Lower leg skin (tissue), 4 donors: ENCODE measurements around the gene NEURL1. TPM values are rescaled to one million over a fixed set of nuclear protein-coding genes. Genes with fewer than 3 reads are reported as not detected.

ENCODE experiments used
- DNase-seq, 2 donors: peaks; one replicate each; pipeline ENCODE4 v3.0.0-alpha.2; 2019; ENCODE audit warnings: low spot score in 2 of 2
- H3K4me3 ChIP-seq: fragments of 200-600 bp; sonication (generic); 2 replicates; pipeline ENCODE4 v1.5.1; 2017; ENCODE audit warnings: mild to moderate bottlenecking, low read depth; ENCODE audit not compliant: poor library complexity, severe bottlenecking
- CTCF ChIP-seq, 3 donors: fragments of 450-650 bp; IDR thresholded peaks; one replicate each; pipeline ENCODE4 v1.5.1; 2016; ENCODE audit warnings: antibody characterized with exemption in 3 of 3, mild to moderate bottlenecking in 3 of 3, moderate library complexity in 2 of 3
- POLR2A ChIP-seq, 2 donors: fragments of 450-650 bp; IDR thresholded peaks; one replicate each; pipeline ENCODE4 v1.6.1; 2016 to 2017; ENCODE audit warnings: antibody characterized with exemption in 2 of 2, mild to moderate bottlenecking in 1 of 2, moderate library complexity in 1 of 2
- WGBS, 2 donors: methylation state at CpG; one replicate each; pipeline ENCODE4 v1.1.5; 2018; 5-methylcytosine and 5-hydroxymethylcytosine counted together
- intact Hi-C: fragments of 100-400 bp; cut with DNase I; formaldehyde crosslinking; loops from one replicate; pipeline ENCODE4 v1.15.0; 2023; ENCODE audit warnings: low total_unique reads
- total RNA-seq, 4 donors: library from RNA; depleted of rRNA; stranded (reverse); fragments of >200 nt; gene quantifications; one replicate each; pipeline ENCODE4 v1.1.0, GENCODE V29; 2016

Gene NEURL1
- total RNA-seq, 4 donors from 2014 or later, result 0.13 to 0.23 (median 0.22) TPM; not detected in 1

GRCh38 chr10:103640436-103641181, 147.1 kb downstream of the NEURL1 start:
- DNase-seq, result no peak
- WGBS, 2 donors, result 51 to 54% methylated on average over 11 of the region's 11 CpGs
- H3K4me3 ChIP-seq, result no peak overlapping the region
- intact Hi-C loops, result no loop called here
- no peak for TF ChIP-seq CTCF (IDR thresholded peaks at IDR 0.05)

- H3K4me3 ChIP-seq, result no peak overlapping the region
- DNase-seq, result no peak
- 62 to 63% methylated on average over 4 of the region's 4 CpGs for WGBS, 2 donors
- intact Hi-C loops, result no loop called here
- TF ChIP-seq POLR2A (IDR thresholded peaks at IDR 0.05) (no peak), CTCF (IDR thresholded peaks at IDR 0.05) (no peak)
Observed at GRCh38 chr10:103641326-103641725, 147.8 kb downstream of the NEURL1 start.

Other genes with a start within 250 kb of the NEURL1 start
- gene RPEL1, start 247.8 kb upstream of the NEURL1 start, total RNA-seq, result not detected
- gene INA, start 216.6 kb upstream of the NEURL1 start, total RNA-seq, result 1 to 10 TPM in 2 of 4 donors, under 1 TPM in 2; 0.30 to 2.5 (median 1.1) TPM
- 10 to 100 TPM in 1 of 4 donors, 1 to 10 TPM in 3; 5.4 to 10.9 (median 7.0) TPM for gene PCGF6, start 142.6 kb upstream of the NEURL1 start, total RNA-seq
- 1 to 10 TPM; 4.1 to 8.9 (median 6.1) TPM for gene TAF5, start 125.7 kb upstream of the NEURL1 start, total RNA-seq
- 100 to 1,000 TPM in 3 of 4 donors, 10 to 100 TPM in 1; 56.0 to 222 (median 152) TPM for gene ATP5MK, start 97.2 kb upstream of the NEURL1 start, total RNA-seq
- 10 to 100 TPM; 14.2 to 23.1 (median 20.5) TPM for gene PDCD11, start 97.1 kb upstream of the NEURL1 start, total RNA-seq
- gene CALHM2, start 41.3 kb upstream of the NEURL1 start, total RNA-seq, result 10 to 100 TPM; 13.8 to 37.2 (median 15.4) TPM
- gene CALHM1, start 34.8 kb upstream of the NEURL1 start, total RNA-seq, result not detected
- not detected for gene CALHM3, start 14.5 kb upstream of the NEURL1 start, total RNA-seq